Right atrium auricular region (tissue), 2 donors: Measurements from ENCODE around the gene LGSN. TPM values are rescaled to one million over a fixed set of nuclear protein-coding genes. Genes with fewer than 3 reads are reported as not detected.

Experiments used
- DNase-seq: peaks from one replicate; pipeline ENCODE4 v3.0.0-alpha.2; 2019; ENCODE audit warnings: low spot score
- H3K27ac ChIP-seq, 2 donors: fragments of 200-600 bp; sonication (generic); 1 replicate in 1 of 2; 2 replicates in 1 of 2; pipeline ENCODE4 v1.5.1; 2016 to 2019
- H3K27me3 ChIP-seq, 2 donors: fragments of 200-600 bp; sonication (generic); one replicate each; pipeline versions ENCODE4 v1.5.1 to v1.6.0; 2017 to 2019
- H3K36me3 ChIP-seq: fragments of 200-600 bp; sonication (generic); one replicate; pipeline ENCODE4 v1.5.1; 2016
- H3K4me1 ChIP-seq, 2 donors: fragments of 200-600 bp; sonication (generic); one replicate each; pipeline versions ENCODE4 v1.5.1 to v1.6.0; 2017 to 2019
- H3K4me3 ChIP-seq, 2 donors: fragments of 200-600 bp; sonication (generic); 1 replicate in 1 of 2; 2 replicates in 1 of 2; pipeline ENCODE4 v1.5.1; 2017 to 2019; ENCODE audit warnings: mild to moderate bottlenecking in 1 of 2, moderate library complexity in 1 of 2
- H3K9me3 ChIP-seq, 2 donors: fragments of 200-600 bp; sonication (generic); one replicate each; pipeline ENCODE4 v1.5.1; 2019
- CTCF ChIP-seq, 2 donors: fragments of 200-600 bp; sonication (generic); IDR thresholded peaks; one replicate each; pipeline ENCODE4 v1.5.1; 2019; ENCODE audit warnings: antibody characterized with exemption in 2 of 2
- total RNA-seq, 2 donors: library from RNA; depleted of rRNA; stranded (reverse); fragments of >200 nt; gene quantifications; one replicate each; pipeline ENCODE4 v1.1.0, GENCODE V29; 2016

LGSN gene
- total RNA-seq, 2 donors from 2014 or later = not detected

GRCh38 chr6:63317641-63318040 lies 2.1 kb downstream of the LGSN start:
- Histone ChIP-seq H3K4me1 (no peaks in the 10 kb centered on the region), H3K27ac (no peak overlapping the region), H3K36me3 (no peaks in the 10 kb centered on the region), H3K4me3 (no peak overlapping the region), H3K9me3 (no peaks in the 10 kb centered on the region), H3K27me3 (no peaks in the 10 kb centered on the region)
- TF ChIP-seq CTCF (IDR thresholded peaks at IDR 0.05) = no peak
- no peak for DNase-seq

GRCh38 chr6:63316113-63316512 lies 3.7 kb downstream of the LGSN start:
- no peak overlapping the region for H3K27ac ChIP-seq
- H3K27me3 ChIP-seq = no peaks in the 10 kb centered on the region
- H3K4me3 ChIP-seq = no peak overlapping the region
- H3K9me3 ChIP-seq = no peaks in the 10 kb centered on the region
- no peak for DNase-seq
- no peaks in the 10 kb centered on the region for H3K4me1 ChIP-seq
- no peak for TF ChIP-seq CTCF (IDR thresholded peaks at IDR 0.05)
- H3K36me3 ChIP-seq = no peaks in the 10 kb centered on the region

- no peak overlapping the region for H3K4me3 ChIP-seq
- TF ChIP-seq CTCF (IDR thresholded peaks at IDR 0.05) = no peak
- H3K36me3 ChIP-seq = no peaks in the 10 kb centered on the region
- H3K27ac ChIP-seq = no peak overlapping the region
- H3K9me3 ChIP-seq = no peaks in the 10 kb centered on the region
- no peak for DNase-seq
- no peaks in the 10 kb centered on the region for H3K27me3 ChIP-seq
- no peaks in the 10 kb centered on the region for H3K4me1 ChIP-seq
These were observed 6.7 kb downstream of the LGSN start for GRCh38 chr6:63313111-63313510.

GRCh38 chr6:63307581-63308246 lies 12.1 kb downstream of the LGSN start:
- no peaks in the 10 kb centered on the region for H3K36me3 ChIP-seq
- no peaks in the 10 kb centered on the region for H3K4me1 ChIP-seq
- H3K27me3 ChIP-seq = no peaks in the 10 kb centered on the region
- DNase-seq = no peak
- no peak overlapping the region for H3K4me3 ChIP-seq
- H3K9me3 ChIP-seq = no peaks in the 10 kb centered on the region
- no peak overlapping the region for H3K27ac ChIP-seq
- TF ChIP-seq CTCF (IDR thresholded peaks at IDR 0.05) = no peak

- H3K4me1 ChIP-seq = no peaks in the 10 kb centered on the region
- H3K27me3 ChIP-seq = no peaks in the 10 kb centered on the region
- no peak overlapping the region for H3K4me3 ChIP-seq
- no peak overlapping the region for H3K27ac ChIP-seq
- no peak for DNase-seq
- no peak for TF ChIP-seq CTCF (IDR thresholded peaks at IDR 0.05)
- H3K36me3 ChIP-seq = no peaks in the 10 kb centered on the region
- H3K9me3 ChIP-seq = no peaks in the 10 kb centered on the region
These were observed 13.4 kb downstream of the LGSN start for GRCh38 chr6:63306420-63306819.

- Histone ChIP-seq H3K9me3 (no peaks in the 10 kb centered on the region), H3K27me3 (no peaks in the 10 kb centered on the region), H3K36me3 (no peaks in the 10 kb centered on the region), H3K4me3 (no peak overlapping the region), H3K4me1 (no peaks in the 10 kb centered on the region), H3K27ac (no peak overlapping the region)
- no peak for TF ChIP-seq CTCF (IDR thresholded peaks at IDR 0.05)
- DNase-seq = no peak
These were observed 14.5 kb downstream of the LGSN start for GRCh38 chr6:63305277-63305676.
